GM21723 (cell line): ENCODE measurements around the gene PDE3A.

ENCODE experiments used
- ATAC-seq: cut with Tn5 transposase; IDR thresholded peaks from one replicate; pipeline ENCODE4 v1.9.1; 2021; ENCODE audit warnings: mild to moderate bottlenecking, moderate library complexity; ENCODE audit not compliant: unreplicated experiment

PDE3A gene

DNA sequence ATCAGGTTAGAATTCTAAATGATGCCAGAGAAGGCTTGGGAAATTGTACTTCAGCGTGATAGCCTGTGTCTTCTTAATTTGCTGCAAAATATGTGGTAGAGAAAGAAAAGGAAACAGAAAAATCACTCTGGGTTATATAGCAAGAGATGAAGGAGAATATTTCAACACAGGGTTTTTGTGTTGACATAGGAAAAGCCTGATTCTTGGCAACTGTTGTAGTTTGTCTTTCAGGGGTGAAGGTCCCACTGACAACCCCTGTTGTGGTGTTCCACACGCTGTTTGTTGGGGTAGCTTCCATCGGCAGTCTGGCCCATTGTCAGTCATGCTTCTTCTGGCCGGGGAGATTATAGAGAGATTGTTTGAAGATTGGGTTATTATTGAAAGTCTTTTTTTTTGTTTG lies 313.0 kb downstream of the PDE3A start:
- no peak for ATAC-seq

DNA sequence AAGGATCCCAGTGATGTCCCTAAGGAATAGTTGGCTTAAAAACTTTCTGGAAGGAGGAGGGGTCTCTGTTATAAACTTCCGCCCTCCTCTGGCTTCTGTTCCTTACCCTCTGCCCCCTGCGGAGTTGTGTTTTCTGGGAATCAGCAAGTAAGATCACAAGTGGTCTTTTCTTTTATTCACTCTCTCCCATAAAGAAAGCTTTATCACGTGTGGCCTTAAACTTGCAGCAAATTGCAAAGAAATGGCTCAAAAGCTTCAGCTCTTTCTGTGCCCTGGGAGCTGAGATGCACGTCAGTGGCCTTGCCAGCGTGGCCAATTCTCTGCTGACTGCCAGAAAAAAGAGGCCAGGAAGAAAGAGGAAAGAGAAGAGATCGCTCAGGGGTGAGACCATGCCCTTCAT lies 326.9 kb downstream of the PDE3A start, which contains the start of gene SLCO1C1:
Gene SLCO1C1 (plus strand): TSS at position 101 of the 400 bp plus-strand sequence. CDS start 4,245 bp downstream, outside the sequence.
- no peak for ATAC-seq

DNA sequence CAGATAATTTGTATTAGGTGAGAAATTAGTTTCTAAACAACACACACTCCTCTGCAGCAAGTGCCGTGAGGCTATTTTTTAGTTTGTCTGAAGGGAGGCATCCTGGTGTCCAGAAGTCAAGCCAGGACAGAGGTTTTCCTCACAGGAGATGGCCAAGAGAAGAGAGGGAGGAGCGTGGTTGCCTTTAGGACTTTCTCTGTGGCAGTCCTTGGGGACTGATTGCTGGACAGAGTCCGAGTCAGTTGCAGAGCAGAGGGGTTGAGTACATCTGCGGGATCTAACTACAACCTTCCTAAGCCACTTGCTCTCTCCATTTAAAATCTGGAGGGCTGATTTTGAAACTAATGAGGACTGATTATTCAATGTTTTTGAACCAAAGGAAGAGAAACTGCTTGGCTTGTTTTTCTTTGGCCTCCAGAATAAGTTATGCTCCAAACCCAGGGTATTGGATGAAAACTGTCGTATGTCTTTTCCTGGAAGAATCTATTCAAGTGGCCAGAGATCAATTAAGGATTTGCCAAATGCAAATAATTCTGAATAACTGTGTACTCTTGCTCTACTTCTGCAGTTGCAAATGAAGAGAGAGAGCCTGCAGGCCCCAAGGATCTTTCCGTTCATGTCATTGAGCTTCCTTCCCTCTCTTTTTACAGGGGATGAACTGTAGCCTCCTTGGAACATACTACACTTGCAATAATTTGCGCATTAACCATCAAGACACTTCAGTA lies 328.0 kb downstream of the PDE3A start:
- no peak for ATAC-seq

DNA sequence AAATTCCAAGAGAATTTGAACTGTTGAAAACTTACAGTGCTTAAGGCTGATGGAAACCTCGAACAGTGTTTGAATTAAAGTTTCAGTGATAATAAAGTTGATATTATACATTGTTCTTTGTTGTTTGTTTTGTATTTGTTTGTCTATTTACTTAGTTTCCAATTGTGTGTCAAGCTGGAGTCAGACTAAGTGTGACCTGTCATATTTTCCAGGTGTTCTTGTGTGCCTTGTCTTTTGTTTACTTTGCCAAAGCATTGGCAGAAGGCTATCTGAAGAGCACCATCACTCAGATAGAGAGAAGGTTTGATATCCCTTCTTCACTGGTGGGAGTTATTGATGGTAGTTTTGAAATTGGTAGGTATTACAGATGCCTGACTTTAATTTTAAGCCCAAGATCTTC lies 332.8 kb downstream of the PDE3A start:
- ATAC-seq = no peak

DNA sequence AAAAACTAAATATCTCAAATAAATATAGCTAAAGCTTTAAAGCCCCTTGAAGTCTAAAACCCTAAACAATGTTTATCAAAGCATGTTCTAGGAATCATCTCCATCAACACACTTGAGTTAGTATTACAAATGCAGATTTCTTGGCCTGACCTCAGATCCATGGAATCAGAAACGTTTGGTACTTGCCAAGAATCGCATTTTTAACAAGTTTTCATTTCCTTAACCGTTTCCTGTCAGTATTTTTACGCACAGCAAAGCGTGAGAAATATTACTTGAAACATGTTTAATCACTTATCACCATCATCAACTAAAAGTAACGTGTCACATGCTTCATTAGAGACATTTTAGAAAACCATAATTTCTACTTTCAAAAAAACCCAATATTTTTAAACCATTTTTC lies 336.5 kb downstream of the PDE3A start:
- no peak for ATAC-seq

DNA sequence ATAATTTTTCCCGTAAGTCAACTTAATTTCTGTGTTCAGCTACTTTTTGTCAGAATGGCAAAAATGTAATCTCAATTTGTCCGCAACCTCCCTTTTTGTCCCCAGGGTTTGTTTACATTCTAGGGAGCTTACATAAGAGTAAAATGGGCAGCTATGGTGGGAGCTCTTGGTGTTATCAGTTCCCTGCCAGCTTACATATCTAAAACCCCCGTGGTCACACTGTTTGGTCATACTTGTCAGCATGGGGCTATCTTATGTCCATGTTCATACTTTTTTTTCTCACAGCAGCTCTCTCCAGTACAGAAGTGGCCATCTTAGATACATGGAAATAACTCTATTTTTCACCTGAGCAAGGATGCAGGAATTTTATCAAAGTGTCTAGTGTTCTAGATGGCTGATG lies 343.5 kb downstream of the PDE3A start:
- no peak for ATAC-seq

DNA sequence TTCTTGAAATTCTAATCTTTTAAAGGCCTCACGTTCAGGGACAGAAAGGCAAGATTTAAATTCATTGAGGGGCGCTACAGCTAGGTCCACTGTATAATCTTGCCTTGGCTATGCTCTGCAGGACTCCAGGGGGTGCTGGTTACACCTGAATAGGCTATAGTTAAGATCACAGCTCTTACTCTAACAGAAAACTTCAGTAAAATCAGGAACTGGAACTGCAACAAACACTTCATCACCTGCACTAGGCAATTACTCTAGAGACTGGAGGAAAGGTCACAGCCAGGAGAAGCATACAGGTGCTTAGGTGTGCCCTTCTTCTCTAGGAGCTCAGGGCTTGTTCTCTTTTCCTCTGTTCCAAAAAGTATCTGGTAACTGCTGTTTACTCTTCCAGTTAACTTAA lies 347.7 kb downstream of the PDE3A start:
- no peak for ATAC-seq

DNA sequence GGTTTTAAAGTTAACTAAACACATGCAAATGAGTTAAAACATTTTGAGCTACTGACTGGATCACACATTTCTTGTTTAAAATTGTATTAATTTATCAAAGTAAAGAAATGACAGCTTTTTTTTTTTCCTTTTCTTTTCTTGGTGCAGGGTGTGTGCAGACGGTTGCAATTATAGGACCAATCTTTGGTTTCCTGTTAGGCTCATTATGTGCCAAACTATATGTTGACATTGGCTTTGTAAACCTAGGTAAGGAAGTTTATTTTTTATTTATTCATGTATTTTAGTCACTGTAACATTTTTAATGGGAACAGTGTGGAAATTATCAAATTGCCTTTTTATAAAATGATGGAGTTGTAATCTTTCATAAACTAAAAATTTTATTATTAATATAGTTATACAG lies 348.6 kb downstream of the PDE3A start:
- no peak for ATAC-seq

DNA sequence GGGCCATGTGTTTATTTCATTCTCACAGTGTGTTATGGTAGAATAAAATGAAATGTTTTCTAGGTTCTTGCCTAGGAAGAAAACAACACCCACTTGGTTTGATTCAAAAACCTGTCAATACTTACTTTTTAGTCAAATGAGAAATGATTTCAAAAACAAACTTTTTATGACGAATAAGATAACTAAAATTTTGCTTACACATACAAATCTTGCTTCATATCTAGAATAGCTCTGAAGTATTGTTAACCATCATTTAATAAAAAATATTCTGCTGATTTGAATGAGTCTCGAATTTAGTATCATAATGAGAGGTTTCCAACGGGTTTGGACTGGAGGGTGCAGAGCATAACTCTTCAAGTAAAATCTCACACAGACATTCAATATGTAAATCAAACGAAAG lies 350.0 kb downstream of the PDE3A start:
- no peak for ATAC-seq

DNA sequence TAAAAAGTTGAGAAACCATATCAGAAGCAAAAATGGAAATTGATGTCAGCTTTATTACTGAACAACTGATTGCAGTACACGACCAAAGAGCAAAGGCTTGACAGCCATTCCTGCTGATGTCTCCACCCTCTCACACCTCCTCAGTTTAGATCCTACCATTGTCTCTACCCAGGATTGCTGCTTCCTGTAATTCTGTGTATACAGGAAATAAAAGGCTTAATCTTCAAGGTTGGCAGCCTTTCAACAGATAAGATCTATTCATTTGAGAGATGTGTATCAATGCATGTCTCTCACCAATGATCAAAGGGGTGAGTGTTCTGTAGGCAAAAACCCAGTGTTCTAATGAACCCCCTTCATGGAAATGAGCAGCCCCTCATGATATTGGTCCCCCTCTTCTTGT lies 353.8 kb downstream of the PDE3A start:
- ATAC-seq = no peak

DNA sequence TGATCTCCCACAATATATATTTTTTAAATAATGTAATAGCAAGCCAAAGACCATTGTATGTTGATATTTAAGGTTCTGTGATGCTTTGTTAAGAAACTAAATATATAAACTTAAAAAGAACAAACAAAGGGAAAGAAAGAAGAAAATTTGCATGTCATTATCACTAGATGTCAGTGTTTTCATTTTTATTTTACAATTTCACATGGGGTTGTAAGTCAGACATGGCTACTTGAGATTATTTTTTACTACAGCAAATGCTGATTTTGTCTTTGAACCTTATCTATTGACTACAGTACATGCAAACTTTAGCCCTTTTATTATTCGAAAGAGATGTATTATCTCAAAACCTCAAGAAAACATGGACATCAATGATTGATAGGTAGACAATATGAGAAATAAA lies 362.9 kb downstream of the PDE3A start:
- no peak for ATAC-seq
